Activated CD8-positive, alpha-beta memory T cell treated with anti-CD3 and anti-CD28 coated beads for 4 hours (primary cell): ENCODE results near the gene RASD1.
"Not testable (repeated sequence)": the region's sequence is repeated elsewhere in the genome, so short reads cannot be mapped to it uniquely, and the experiment has no call there.

Experiments used
- DNase-seq, 2 donors: peaks; one replicate each; pipeline ENCODE4 v3.0.0-alpha.2; 2020; ENCODE audit warnings: low read depth in 2 of 2

Gene RASD1

GRCh38 chr17:17469358-17469757, 26.8 kb downstream of the RASD1 start:
- no peak for DNase-seq

DNA sequence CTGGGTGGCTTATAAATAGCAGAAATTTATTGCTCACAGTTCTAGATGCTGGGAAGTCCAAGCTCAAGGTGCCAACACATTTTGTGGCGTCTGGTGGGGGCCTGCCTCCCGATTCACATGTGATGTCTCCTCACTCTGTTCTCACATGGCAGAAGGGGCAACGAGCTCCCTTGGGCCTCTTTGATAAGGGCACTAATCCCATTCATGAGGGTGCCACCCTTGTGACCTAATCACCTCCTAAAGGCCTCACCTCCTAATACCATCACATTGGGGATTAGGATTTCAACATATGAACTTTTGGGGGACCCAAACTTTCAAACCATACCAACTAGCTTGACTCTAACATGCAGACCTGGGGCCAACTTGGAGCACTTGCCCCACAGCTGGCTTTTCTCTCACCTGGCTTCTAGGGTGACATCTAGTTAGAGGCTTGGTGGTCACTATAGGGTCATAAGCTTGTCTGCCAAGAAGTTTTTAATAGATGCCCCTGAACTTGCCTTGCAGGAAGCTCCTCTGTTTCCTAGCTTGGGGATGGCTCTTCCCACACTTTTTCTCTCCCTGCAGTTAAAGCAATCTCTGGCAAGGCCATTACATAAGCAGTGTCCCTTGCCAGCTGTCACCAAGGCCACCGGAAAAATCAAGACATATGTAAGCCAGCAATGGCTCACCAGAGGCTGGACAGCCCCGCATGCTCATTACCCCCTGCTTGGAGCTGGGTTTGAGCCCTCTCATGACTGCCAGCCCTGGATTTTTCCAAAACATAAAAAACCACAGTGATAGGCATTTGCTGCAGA, 27.8 kb downstream of the RASD1 start:
- DNase-seq, result no peak

DNA sequence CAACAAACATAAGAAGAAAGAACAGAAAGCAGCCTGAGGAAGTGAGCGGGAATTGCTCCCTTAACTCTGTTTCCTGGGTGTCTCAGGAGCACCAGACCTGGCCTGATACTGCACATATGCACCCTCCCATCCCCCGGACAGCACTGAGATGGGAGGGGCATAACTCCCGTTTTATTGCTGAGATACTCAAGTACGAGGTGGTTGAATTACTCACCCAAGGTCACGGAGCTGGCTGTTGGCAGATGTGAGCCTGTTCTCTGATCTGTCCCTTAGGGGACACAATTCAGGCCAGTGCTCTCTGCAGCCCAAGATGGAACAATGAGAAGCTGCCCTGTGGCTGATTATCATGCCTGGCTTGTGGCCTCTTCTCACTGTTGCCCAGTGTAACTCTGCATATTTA, 28.5 kb downstream of the RASD1 start:
- no peak for DNase-seq

GRCh38 chr17:17467016-17467415, 29.2 kb downstream of the RASD1 start:
- DNase-seq, result no peak

- no peak for DNase-seq
These were observed 29.7 kb downstream of the RASD1 start for GRCh38 chr17:17466511-17466910.

GRCh38 chr17:17465878-17466277, 30.3 kb downstream of the RASD1 start:
- DNase-seq, result not testable (repeated sequence)

GRCh38 chr17:17463821-17464220, 32.4 kb downstream of the RASD1 start:
- no peak for DNase-seq

- no peak for DNase-seq
These were observed 34.0 kb downstream of the RASD1 start for GRCh38 chr17:17462048-17462824.

GRCh38 chr17:17460038-17460437, 36.2 kb downstream of the RASD1 start:
- no peak for DNase-seq

DNA sequence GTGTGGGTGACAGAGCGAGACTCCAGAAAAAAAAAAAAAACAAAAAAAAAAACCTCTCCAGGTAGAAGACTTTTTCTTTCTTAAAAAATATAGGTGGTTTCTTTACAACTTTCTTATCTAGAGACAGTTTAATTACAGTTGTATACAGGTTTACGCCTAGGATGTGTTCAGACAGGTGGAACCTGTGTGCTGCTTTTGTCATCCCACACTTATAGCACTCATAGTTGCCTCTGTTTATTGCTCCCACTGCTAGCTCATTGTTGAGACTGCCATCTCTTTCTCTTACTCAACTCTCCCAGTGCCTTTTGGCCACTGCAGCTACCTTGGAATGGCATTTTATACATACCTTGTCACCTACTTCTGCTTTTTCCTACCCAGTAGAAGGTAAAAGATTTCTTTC, 38.5 kb downstream of the RASD1 start:
- DNase-seq, result no peak

DNA sequence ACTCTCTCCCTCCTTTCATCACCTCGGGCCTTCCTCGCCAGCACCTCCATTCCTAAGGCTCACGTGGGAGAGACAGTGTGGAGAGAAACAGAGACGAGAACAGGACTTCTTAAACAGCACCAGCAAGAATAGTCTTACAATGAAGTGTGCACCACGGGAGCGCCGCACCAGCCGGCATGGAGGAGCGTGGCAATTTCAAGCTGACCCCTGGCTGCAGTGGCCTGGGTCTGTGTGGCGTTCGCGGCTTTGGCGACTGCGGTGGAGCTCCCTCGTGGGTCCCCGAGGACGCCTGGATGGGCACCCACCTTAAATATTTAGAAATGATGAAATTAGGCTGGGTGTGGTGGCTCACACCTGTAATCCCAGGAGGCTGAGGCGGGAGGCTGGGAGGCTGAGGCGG, 39.9 kb downstream of the RASD1 start:
- no peak for DNase-seq

DNA sequence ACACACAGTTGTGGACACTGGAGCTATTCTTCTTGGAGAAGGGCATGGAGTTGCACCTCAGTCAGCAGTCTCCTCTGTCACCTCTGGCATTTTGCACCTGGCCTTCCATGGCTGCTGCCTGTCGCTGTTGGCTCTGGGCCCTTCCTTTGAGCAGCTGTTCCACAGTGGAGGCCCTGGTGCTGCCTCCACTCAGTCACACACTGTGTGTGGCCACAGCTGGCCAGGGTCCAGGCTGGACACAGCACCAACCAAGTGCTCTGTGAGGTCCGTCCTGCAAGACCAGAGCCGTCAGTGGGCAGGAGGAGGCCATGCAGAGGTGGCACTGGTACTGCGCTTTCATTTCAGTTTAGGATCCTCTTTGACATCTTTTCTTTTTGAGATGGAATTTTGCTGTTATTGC, 41.0 kb downstream of the RASD1 start:
- no peak for DNase-seq

DNA sequence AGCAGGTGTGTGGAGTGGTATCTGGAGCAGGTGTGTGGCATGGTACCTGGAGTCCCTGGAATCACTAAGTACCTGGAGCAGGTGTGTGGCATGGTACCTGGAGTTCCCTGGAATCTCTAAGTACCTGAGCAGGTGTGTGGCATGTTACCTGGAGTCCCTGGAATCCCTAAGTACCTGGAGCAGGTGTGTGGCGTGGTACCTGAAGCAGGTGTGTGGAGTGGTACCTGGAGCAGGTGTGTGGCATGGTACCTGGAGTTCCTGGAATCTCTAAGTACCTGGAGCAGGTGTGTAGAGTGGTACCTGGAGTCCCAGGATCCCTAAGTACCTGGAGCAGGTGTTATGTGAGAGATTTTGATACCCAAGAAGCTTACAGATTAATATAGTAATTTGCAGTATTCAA, 41.5 kb downstream of the RASD1 start:
- DNase-seq, result not testable (repeated sequence)

DNA sequence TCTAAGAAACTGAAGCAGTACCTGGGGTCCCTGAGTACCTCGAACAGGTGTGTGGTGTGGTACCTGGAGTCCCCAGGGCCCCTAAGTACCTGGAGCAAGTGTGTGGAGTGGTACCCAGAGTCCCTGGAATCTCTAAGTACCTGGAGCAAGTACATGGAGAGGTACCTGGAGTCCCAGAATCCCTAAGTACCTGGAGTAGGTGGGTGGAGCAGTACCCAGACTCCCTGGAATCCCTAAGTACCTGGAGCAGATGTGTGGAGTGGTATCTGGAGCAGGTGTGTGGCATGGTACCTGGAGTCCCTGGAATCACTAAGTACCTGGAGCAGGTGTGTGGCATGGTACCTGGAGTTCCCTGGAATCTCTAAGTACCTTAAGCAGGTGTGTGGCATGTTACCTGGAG, 41.9 kb downstream of the RASD1 start:
- no peak for DNase-seq

DNA sequence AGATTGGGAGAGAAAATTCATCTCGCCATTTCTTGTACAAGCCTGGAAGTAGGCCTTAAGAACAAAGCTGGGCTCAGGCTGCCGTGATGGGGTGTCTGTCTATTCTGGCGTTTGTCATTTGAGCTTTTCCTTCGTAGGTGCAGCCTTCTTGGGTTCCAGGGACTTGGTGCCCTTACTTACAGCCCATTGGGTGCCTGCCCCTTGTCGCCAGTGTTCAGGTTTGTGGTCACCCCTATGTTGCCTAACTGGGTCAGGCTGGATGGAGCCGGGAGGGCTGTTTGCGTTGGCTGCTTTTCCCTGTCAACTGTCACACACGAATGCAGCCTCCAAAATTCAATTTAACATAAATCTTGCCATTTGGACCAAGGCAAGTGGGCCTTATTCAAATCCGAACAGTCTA, 43.1 kb downstream of the RASD1 start:
- DNase-seq, result no peak

DNA sequence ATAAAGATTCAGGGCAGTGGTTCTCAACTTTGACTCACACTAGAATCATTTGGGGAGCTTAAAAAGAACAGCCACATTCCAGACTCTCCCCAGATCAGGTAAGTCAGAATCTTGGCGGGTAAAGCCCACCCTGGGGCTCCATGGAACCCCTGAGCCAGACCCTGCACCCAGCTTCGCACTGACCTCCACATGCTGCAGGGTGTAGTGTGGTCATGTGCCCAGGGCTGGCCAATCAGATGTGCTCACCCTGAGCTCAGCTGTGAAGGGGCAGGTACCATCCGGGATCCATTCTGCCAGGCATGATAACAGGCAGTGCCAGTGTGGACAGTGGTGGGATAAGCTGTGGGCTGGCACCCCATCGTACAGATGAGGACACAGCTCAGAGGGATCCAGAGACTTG, 47.5 kb downstream of the RASD1 start:
- no peak for DNase-seq

DNA sequence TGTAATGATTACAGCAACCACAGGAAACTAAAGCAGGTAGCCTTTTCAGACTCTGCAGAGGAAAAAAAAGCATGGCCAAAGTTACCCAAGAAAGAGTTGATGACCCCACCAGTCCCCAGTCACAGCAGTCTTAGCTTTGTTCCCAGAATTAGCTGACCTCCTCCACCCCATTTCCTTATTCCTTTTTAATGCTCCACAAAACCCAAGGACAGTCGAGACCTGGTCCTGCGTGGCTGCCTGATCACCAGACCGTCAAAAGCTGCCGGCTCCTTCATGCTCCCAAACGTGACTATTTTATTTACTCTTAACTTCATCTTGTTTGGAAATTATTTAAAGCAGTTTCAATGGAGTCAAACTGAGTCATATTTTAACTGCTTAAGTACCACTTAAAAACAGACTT, 48.1 kb downstream of the RASD1 start:
- DNase-seq, result no peak

- no peak for DNase-seq
These were observed 48.9 kb downstream of the RASD1 start for GRCh38 chr17:17447264-17447663.

DNA sequence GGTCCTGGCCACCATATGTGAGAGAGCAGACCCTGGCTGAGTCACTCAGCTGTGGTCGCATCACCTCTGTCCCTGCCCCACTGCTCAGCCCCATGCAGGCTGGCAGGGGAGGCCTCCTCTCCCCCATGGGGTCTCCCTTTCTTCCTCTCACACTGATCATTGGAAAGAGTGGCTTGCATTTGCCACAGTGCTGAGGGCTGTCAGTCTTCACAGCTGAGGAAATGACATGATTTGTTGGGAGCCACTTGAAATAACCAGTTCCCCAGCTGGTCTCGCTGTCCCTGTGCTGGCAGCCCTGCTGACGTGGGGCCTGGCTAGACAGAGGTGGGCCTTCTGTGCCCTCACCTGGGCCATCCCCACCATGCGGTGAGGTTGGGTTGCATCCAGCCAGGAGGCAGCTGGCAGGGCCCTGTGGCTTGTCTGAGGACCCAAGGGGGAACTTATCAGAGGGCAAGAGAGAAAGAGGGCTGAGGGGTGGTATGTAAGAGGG, 49.5 kb downstream of the RASD1 start:
- DNase-seq, result no peak

GRCh38 chr17:17445925-17446665, 50.1 kb downstream of the RASD1 start:
- no peak for DNase-seq

- no peak for DNase-seq
These were observed 50.8 kb downstream of the RASD1 start for GRCh38 chr17:17445296-17445924.
